T-cell (primary cell): ENCODE data around the gene ATP5F1D. TPM values are rescaled to one million over a fixed set of nuclear protein-coding genes. Genes with fewer than 3 reads are reported as not detected.

ENCODE experiments used
- ATAC-seq, 4 experiments: fragments of 200-7000 bp in 3 of 4; fragments of 150-1000 bp in 1 of 4; cut with Tn5 transposase; replicated peaks in 1 of 4; 1 replicate in 3 of 4; 2 replicates in 1 of 4; pipeline ENCODE4 v1.10.0; 2021; ENCODE audit warnings: moderate library complexity in 3 of 4, mild to moderate bottlenecking in 2 of 4, moderate number of reproducible peaks in 1 of 4
- CTCF ChIA-PET, 2 donors: fragments of 300-600 bp; sonication (Branson Sonifier 250); formaldehyde crosslinking; loops; one replicate each; lab custom pipeline; 2022; ENCODE audit warnings: antibody characterized with exemption in 2 of 2; lab: Charles Lee
- POLR2A ChIA-PET, 2 donors: fragments of 300-600 bp; sonication (Branson Sonifier 250); formaldehyde crosslinking; loops; one replicate each; lab custom pipeline; 2022; ENCODE audit warnings: antibody characterized with exemption in 2 of 2; lab: Charles Lee
- DNase-seq, 35 experiments: peaks; one replicate each; pipeline versions ENCODE4 v3.0.0 to v3.0.0-alpha.2; 2013 to 2023
- H3K27ac ChIP-seq: one replicate; pipeline ENCODE4 v1.5.1; 2013; ENCODE audit warnings: low read length
- H3K27me3 ChIP-seq, 2 experiments: replicated peaks in 1 of 2; 1 replicate in 1 of 2; 2 replicates in 1 of 2; pipeline versions ENCODE4 v1.6.1 to v1.7.0; 2013; ENCODE audit warnings: low read length in 1 of 2, mixed read lengths in 1 of 2; ENCODE audit not compliant: control insufficient read depth in 2 of 2, insufficient read depth in 2 of 2; ENCODE audit errors: extremely low read depth in 1 of 2
- H3K36me3 ChIP-seq, 2 donors: 1 replicate in 1 of 2; 2 replicates in 1 of 2; pipeline versions ENCODE4 v1.6.1 to v1.7.0; 2013; ENCODE audit warnings: low read length in 1 of 2; ENCODE audit not compliant: control insufficient read depth in 2 of 2, insufficient read depth in 1 of 2; ENCODE audit errors: extremely low read depth in 1 of 2
- H3K4me1 ChIP-seq, 2 experiments: 1 replicate in 1 of 2; 2 replicates in 1 of 2; pipeline versions ENCODE4 v1.6.1 to v1.7.0; 2013; ENCODE audit warnings: low read length in 2 of 2, mixed read lengths in 1 of 2; ENCODE audit not compliant: insufficient read depth in 2 of 2, control insufficient read depth in 1 of 2; ENCODE audit errors: extremely low read depth in 1 of 2
- H3K4me3 ChIP-seq, 2 donors: 1 replicate in 1 of 2; 2 replicates in 1 of 2; pipeline versions ENCODE4 v1.5.1 to v1.7.0; 2013; ENCODE audit warnings: mild to moderate bottlenecking in 2 of 2, low read length in 1 of 2, moderate library complexity in 1 of 2; ENCODE audit not compliant: control insufficient read depth in 1 of 2; ENCODE audit errors: extremely low read depth in 1 of 2
- H3K9me3 ChIP-seq: 2 replicates; pipeline ENCODE4 v1.7.0; 2013
- H3K27ac Mint-ChIP-seq, 2 donors: one replicate each; pipeline ENCODE4 v1.8.0; 2020 to 2021; ENCODE audit warnings: mild to moderate bottlenecking in 2 of 2, mixed read lengths in 2 of 2
- H3K27me3 Mint-ChIP-seq, 2 donors: one replicate each; pipeline ENCODE4 v1.8.0; 2021 to 2022; ENCODE audit warnings: mixed read lengths in 2 of 2
- H3K36me3 Mint-ChIP-seq: one replicate; pipeline ENCODE4 v1.8.0; 2021; ENCODE audit warnings: mixed read lengths
- H3K4me1 Mint-ChIP-seq, 3 donors: one replicate each; pipeline ENCODE4 v1.8.0; 2020 to 2022; ENCODE audit warnings: mixed read lengths in 3 of 3, mild to moderate bottlenecking in 1 of 3
- H3K4me3 Mint-ChIP-seq, 3 donors: one replicate each; pipeline ENCODE4 v1.8.0; 2020 to 2022; ENCODE audit warnings: mild to moderate bottlenecking in 3 of 3, mixed read lengths in 3 of 3, moderate library complexity in 3 of 3
- H3K9me3 Mint-ChIP-seq, 3 donors: one replicate each; pipeline ENCODE4 v1.8.0; 2020 to 2022; ENCODE audit warnings: mixed read lengths in 3 of 3
- WGBS: methylation state at CpG from one replicate; pipeline ENCODE4 v1.1.5; 2013; ENCODE audit warnings: missing lambda C conversion rate; ENCODE audit not compliant: insufficient coverage; 5-methylcytosine and 5-hydroxymethylcytosine counted together
- total RNA-seq, 35 experiments: library from RNA in 6 of 35; stranded (reverse) in 6 of 35; fragments of 120-200 nt in 1 of 35; gene quantifications; one replicate each; pipeline versions ENCODE4 v1.2.1 to v1.2.4 and lab custom pipeline; 2013 to 2026

Gene ATP5F1D
- total RNA-seq, 5 donors from 2014 or later (not counting 1 experiment from before 2014, with no cell fraction given) = 117 to 233 (median 155) TPM

DNA sequence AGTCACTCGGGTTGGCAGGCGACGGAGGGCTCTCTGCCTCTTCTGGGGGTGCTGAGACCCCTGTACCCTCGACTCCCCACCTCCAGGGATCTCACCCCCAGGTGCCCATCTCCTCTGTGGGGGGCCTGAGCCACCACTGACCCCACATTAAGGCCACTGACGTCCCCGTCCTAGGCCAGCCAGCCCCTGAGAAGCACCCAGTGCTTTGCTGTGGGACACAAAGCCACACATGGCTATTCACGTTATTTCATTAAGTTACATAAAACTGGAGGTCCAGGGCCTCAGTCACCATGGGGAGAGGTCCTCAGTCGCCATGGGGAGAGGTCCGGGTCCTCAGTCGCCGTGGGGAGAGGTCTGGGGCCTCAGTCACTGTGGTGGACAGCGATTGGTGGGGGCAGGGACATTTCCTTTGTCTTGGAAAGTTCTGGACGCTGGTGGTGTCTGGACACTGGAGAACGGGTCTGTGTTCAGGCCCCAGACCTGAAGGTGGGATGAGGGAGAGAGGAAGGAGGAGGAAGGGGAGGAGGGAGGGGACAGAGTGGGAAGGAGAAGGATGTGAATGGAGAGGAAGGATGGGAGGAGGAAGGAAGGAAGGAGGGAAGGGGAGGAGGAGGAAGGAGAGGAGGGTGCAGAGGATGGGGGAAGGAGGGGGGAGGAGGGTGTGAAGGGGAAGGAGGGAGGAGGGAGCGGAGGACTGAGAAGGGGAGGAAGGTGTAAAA lies 40.2 kb downstream of the ATP5F1D start:
- peaks cover 19 to 28% (median 24%) of the 10 kb centered on the region in 3 donors for H3K4me1 Mint-ChIP-seq
- DNase-seq (no peak), ATAC-seq (no peak)
- no peak overlapping the region for H3K27ac Mint-ChIP-seq
- no peak overlapping the region for H3K4me3 ChIP-seq
- ChIA-PET CTCF (no interaction called here), POLR2A (no interaction called here)
- H3K27me3 Mint-ChIP-seq = peaks cover 14 to 19% of the 10 kb centered on the region in 2 donors
- H3K36me3 ChIP-seq = peaks cover 14 to 16% of the 10 kb centered on the region in 2 donors
- no peak overlapping the region for H3K27ac ChIP-seq
- WGBS = 93% methylated on average over 13 of the region's 15 CpGs
- peaks cover 11% of the 10 kb centered on the region for H3K36me3 Mint-ChIP-seq
- H3K4me3 Mint-ChIP-seq = no peak overlapping the region
- H3K9me3 Mint-ChIP-seq = no peaks in the 10 kb centered on the region
- H3K27me3 ChIP-seq = peaks cover 0 to 31% of the 10 kb centered on the region in 2 experiments
- H3K4me1 ChIP-seq = peaks cover 1 to 25% of the 10 kb centered on the region in 2 experiments
- H3K9me3 ChIP-seq = no peaks in the 10 kb centered on the region

DNA sequence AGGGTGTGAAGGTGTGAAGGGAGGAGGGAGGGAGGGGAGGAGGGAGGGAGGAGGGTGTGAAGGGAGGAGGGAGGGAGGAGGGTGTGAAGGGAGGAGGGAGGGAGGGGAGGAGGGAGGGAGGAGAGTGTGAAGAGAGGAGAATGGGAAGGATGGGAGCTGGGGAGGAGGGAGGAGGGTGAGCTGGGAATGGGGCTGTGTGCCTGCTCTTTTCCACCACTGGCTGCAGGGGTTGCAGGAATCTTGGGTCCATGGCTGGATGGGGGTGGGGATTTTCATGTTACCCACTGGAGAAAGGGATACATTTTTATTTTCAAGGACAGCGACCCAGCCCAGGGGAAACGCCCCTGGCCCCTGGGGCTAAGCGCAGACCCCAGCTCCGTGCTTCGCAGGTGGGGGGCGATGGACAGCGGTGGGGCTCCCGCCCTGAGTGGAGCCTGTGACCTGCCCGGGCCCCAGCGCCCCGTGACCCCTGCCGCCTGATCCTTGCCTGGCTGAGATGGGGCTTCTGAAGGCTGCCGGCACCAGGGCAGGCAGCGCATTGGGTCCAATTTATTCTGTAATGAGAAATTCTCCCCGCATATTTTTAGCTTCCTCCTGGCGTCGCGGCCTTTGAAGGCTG lies 41.1 kb downstream of the ATP5F1D start:
- H3K9me3 Mint-ChIP-seq = no peaks in the 10 kb centered on the region
- no peak overlapping the region for H3K27ac Mint-ChIP-seq
- H3K9me3 ChIP-seq = no peaks in the 10 kb centered on the region
- H3K4me3 Mint-ChIP-seq = no peak overlapping the region
- peaks cover 0 to 20% of the 10 kb centered on the region in 2 experiments for H3K4me1 ChIP-seq
- peaks cover 16 to 22% (median 21%) of the 10 kb centered on the region in 3 donors for H3K4me1 Mint-ChIP-seq
- H3K27me3 ChIP-seq = peaks cover 0 to 41% of the 10 kb centered on the region in 2 experiments
- ChIA-PET CTCF (no interaction called here), POLR2A (no interaction called here)
- no peak for ATAC-seq
- no peak for DNase-seq
- 86% methylated on average over 18 of the region's 18 CpGs for WGBS
- peaks cover 14 to 20% of the 10 kb centered on the region in 2 donors for H3K27me3 Mint-ChIP-seq
- peaks cover 9% of the 10 kb centered on the region for H3K36me3 Mint-ChIP-seq
- H3K4me3 ChIP-seq = no peak overlapping the region
- H3K27ac ChIP-seq = no peak overlapping the region
- peaks cover 14 to 16% of the 10 kb centered on the region in 2 donors for H3K36me3 ChIP-seq

DNA sequence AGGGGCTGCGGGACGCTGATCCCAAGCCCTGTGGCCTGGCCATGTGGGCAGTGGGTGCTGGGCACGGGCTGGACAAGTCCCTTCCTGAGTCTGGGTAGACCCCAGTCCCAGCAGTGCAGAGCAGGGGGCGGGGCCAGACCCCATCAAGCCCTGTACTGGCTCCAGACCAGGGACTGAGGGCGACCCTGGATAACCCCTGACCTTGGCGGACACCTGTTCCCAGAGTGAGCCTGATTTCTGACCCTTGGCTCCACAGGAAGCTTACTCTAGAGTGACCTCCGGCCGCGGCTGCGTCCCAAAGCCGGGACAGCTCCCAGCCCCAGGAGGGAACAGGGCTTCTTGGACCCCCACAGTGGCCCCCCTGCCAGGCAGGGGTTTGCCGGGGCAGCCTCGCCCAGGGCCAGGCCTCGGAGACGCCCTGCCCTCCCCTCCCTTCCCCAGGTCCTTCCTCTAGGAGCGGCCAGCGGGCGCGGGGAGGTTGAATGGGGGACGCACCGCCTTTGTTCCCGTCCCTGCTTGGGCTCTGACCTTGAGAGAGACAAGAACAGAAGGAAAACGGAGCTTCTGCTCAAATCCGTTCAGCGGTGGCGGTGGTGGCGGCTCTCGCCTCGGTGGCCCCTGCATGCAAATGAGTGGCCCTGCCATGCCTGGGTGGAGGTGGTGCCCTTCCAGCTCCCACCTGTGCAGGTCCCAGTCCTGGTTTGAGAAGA lies 41.8 kb downstream of the ATP5F1D start:
- 85% methylated on average over 25 of the region's 29 CpGs for WGBS
- CTCF ChIA-PET = interaction anchor here in 1 of 2 donors (0.6 kb wide), 1 partner anchor 67 kb away, joined by 4 read pairs; no protein-coding TSS in a partner anchor
- ATAC-seq (no peak), DNase-seq (no peak)
- H3K9me3 Mint-ChIP-seq = no peaks in the 10 kb centered on the region
- peaks cover 12 to 16% of the 10 kb centered on the region in 2 donors for H3K36me3 ChIP-seq
- H3K27ac ChIP-seq = no peak overlapping the region
- H3K27ac Mint-ChIP-seq = no peak overlapping the region
- H3K27me3 ChIP-seq = peaks cover 0 to 47% of the 10 kb centered on the region in 2 experiments
- peaks cover 0 to 21% of the 10 kb centered on the region in 2 experiments for H3K4me1 ChIP-seq
- H3K4me3 ChIP-seq = no peak overlapping the region
- POLR2A ChIA-PET = interaction anchor here in 1 of 2 donors (0.6 kb wide), 1 partner anchor 180 kb away, joined by 3 read pairs; the partner anchor contains the start of gene GPX4
- no peaks in the 10 kb centered on the region for H3K9me3 ChIP-seq
- H3K27me3 Mint-ChIP-seq = peaks cover 14 to 25% of the 10 kb centered on the region in 2 donors
- H3K4me3 Mint-ChIP-seq = no peak overlapping the region
- peaks cover 12 to 21% (median 17%) of the 10 kb centered on the region in 3 donors for H3K4me1 Mint-ChIP-seq
- H3K36me3 Mint-ChIP-seq = peaks cover 9% of the 10 kb centered on the region

- peaks cover 0 to 20% of the 10 kb centered on the region in 2 experiments for H3K4me1 ChIP-seq
- no peak for DNase-seq
- Mint-ChIP-seq H3K9me3 (no peaks in the 10 kb centered on the region), H3K27ac (peak overlapping the region in 1 of 2 donors; percentile 15), H3K36me3 (peaks cover 9% of the 10 kb centered on the region), H3K27me3 (peaks cover 15 to 26% of the 10 kb centered on the region in 2 donors), H3K4me1 (peaks cover 12 to 21% (median 17%) of the 10 kb centered on the region in 3 donors), H3K4me3 (peak overlapping the region in 1 of 3 donors; percentile 62)
- ChIA-PET CTCF (interaction anchor here in 1 of 2 donors (0.6 kb wide), 1 partner anchor 66 kb away, joined by 4 read pairs; no protein-coding TSS in a partner anchor), POLR2A (interaction anchor here in 1 of 2 donors (0.6 kb wide), 1 partner anchor 180 kb away, joined by 3 read pairs; the partner anchor contains the start of gene GPX4)
- no peak overlapping the region for H3K4me3 ChIP-seq
- H3K9me3 ChIP-seq = no peaks in the 10 kb centered on the region
- ATAC-seq = no peak
- 93% methylated on average over 3 of the region's 12 CpGs for WGBS
- H3K36me3 ChIP-seq = peaks cover 9 to 11% of the 10 kb centered on the region in 2 donors
- H3K27ac ChIP-seq = no peak overlapping the region
- H3K27me3 ChIP-seq = peaks cover 0 to 53% of the 10 kb centered on the region in 2 experiments
Measured at GRCh38 chr19:1283917-1284292, 42.4 kb downstream of the ATP5F1D start.

DNA sequence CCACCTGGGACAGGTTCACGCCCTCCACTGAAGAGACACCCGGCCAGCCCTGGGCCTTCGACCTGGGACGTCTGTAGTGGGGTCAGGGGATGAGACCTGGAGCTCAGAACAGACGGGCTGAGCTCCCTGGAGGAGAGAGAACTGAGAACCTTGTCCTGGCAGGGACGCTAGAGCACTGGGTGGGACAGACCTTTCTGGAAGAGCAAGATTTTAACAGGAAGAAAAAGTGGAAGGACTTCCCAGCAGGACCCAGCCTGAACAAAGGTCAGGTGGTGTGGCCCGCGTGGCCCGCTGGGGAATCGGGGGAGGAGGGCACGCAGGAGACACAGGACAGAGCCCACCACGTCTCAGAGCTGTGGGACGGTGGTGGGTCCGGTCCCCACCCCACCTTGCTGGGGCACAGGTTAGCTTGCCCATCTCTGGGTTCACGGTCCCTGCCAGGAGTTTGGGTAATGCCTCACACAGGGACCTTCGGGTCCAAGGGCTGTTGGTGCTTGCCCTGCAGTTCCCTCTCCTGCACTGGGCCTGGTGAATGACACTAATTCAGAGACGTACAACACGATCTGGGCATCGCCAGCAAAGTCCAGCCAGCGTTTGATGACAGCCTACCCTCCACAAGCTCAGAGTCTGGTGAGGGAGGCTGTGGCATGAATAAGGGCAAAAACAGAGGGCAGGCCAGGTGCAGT lies 42.9 kb downstream of the ATP5F1D start:
- WGBS = 76% methylated on average over 17 of the region's 20 CpGs
- Mint-ChIP-seq H3K9me3 (no peaks in the 10 kb centered on the region), H3K36me3 (peaks cover 9% of the 10 kb centered on the region), H3K27me3 (peaks cover 18 to 31% of the 10 kb centered on the region in 2 donors), H3K4me1 (peaks cover 12 to 20% (median 17%) of the 10 kb centered on the region in 3 donors), H3K4me3 (peak overlapping the region; percentile 25 to 62 (median 26)), H3K27ac (peak overlapping the region in 1 of 2 donors; percentile 15)
- Histone ChIP-seq H3K27ac (no peak overlapping the region), H3K27me3 (peaks cover 0 to 58% of the 10 kb centered on the region in 2 experiments), H3K9me3 (no peaks in the 10 kb centered on the region), H3K4me3 (no peak overlapping the region), H3K4me1 (peaks cover 0 to 18% of the 10 kb centered on the region in 2 experiments), H3K36me3 (peaks cover 3 to 6% of the 10 kb centered on the region in 2 donors)
- ATAC-seq = no peak
- no peak for DNase-seq
- ChIA-PET CTCF (no interaction called here), POLR2A (no interaction called here)
